ENCODE measurements around the gene CCNL1.
"Not testable (repeated sequence)": the region's sequence is repeated elsewhere in the genome, so short reads cannot be mapped to it uniquely, and the experiment has no call there.

Gene CCNL1

DNA sequence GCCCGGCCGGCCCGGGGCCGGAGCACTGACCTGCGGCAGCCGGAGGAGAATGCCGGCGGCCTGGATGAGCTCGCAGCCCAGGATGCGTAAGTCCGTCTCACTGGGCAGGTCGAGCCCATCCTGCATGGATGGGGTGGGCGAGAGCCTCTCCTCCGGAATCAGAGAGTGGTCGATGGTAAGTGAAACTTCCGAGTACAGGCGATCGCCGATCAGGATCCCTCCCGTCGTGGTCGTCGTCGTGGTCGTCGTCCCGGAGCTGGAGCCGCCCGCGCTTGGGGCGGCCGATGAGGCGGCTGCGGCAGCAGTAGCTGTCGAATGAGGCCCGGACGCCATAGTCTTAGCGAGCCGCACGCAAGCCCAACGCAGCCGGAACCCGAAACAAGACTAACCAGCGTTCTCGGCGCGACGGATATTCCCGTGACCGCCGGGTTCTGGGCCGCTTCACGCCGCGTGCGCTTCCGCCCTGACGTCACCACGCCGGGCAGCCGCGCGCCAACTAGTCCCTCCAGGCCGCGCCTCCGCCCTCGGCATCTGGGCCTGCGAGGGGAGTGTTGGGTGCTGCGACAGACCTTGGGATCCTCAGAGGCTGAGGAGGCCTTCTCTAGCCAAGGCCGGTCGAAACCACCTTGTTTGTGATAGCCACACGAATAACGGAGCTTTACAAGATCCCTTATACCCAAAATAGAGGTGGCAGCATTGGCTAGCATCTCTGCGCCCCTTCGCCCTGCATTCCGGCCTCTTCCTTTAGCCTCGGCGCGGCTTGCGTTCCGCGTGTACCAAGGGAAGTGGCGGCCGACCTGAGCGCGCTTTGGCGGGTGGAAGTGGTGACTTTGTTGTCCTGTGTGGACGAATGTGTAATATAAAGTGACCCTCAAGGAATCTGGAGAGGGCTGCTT is at the start of gene CCNL1:
CCNL1 (minus strand) TSS at position 386 of the 896 bp plus-strand sequence; CDS start at position 333, 53 bp downstream.
- peak; percentile 93 to 98 for DNase-seq

DNA sequence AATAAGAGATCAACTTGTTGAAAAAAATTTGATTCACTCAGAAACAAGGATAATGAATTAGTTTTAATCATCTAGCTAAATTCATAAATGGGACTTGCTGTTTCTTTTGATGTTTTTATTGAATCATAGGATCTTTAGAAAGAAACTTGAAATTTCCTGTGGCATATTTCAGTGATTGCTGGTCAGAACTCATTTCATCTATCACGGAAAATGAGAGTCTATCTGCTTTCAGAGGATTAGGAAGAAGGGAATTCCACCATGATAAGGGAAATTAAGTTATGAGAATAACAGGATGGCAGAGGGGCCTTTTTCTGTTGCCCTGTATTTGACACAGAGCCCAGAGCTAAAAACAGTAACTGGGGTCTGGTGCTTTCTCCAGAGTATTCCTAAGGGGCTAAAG is 44.9 kb upstream of the CCNL1 start:
- no peak for DNase-seq

DNA sequence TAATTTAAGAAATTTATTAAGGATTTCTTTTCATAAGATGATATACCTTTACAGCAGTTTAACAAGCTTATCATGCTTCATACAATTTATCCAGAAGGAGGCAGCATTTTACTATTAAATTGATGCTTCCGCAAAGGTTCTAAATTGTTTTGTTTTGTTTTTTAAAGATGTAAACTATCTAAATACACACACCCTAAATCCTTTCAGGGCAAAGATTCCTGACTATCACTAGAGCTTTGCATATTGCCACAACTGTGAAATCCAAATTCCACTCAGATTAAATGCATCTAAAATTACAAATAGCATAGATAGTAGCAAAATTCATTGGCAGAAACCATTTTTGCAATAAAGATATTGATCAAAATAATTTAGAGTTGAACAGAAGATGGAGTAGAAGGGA is 44.5 kb upstream of the CCNL1 start:
- DNase-seq: peak in 1 of 2 experiments; percentile 48

DNA sequence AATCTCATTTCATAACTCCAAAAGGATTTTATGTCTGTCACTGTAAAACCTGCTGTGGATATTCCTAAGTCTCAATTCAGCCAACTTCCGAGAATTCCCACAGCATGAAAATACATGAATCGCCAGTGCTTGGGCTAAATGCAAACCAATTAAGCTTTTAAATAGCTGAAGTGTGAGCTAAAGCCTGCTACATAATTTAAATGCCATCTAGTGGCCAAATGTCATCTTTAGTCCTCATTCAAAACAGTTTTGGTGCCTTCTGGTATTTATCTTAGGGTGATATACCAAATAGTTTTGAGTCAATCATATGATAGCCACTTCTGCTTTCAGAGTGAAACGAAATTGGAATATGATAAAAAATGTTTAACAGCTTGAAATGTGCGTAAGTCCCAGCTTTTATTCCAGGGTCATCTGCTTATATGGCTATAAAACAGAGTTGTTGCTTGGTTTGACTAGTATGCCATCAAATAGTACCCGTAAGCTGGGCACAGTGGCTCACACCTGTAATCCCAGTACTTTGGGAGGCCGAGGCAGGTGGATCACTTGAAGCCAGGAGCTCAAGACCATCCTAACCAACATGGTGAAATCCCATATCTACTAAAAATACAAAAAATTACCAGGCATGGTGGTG is 41.8 kb upstream of the CCNL1 start:
- peak; percentile 60 to 83 for DNase-seq

DNA sequence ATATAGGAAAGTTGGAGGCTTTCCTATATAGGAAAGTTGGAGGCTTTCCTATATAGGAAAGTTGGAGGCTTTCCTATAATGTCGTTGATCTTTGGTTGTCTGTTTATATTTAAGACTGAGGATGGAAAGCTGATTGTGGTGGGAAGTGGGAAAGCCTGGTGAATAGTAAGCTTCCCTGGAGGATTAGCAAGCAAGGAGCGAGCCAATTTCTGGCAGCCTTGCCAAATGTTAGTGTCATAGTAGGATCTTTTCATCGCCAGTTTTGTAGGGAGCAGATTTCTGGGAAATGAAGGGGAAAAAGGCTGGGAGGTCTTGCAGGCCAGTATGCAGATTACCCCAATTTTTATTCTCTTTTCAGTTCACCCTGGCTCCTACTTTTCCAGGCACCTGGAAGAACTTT is 39.9 kb upstream of the CCNL1 start:
- DNase-seq: no peak

DNA sequence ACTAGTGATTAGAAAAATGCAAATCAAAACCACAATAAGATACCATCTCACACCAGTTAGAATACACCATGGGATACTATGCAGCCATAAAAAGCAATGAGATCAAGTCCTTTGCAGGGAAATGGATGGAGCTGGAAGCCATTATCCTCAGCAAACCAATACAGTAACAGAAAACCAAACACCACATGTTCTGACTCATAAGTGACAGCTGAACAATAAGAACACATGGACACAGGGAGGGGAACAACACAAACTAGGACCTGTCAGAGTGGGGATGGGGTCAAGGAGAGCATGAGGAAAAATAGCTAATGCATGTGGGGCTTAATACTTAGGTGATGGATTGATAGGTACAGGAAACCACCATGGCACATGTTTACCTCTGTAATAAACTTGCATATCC is 36.0 kb upstream of the CCNL1 start:
- DNase-seq: no peak

DNA sequence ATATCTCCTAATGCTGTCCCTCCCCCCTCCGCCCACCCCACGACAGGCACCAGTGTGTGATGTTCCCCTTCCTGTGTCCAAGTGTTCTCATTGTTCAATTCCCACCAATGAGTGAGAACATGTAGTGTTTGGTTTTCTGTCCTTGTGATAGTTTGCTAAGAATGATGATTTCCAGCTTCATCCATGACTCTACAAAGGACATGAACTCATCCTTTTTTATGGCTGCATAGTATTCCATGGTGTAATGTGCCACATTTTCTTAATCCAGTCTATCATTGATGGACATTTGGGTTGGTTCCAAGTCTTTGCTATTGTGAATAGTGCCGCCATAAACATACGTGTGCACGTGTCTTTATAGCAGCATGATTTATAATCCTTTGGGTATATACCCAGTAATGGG is 31.2 kb upstream of the CCNL1 start:
- not testable (repeated sequence) for DNase-seq

DNA sequence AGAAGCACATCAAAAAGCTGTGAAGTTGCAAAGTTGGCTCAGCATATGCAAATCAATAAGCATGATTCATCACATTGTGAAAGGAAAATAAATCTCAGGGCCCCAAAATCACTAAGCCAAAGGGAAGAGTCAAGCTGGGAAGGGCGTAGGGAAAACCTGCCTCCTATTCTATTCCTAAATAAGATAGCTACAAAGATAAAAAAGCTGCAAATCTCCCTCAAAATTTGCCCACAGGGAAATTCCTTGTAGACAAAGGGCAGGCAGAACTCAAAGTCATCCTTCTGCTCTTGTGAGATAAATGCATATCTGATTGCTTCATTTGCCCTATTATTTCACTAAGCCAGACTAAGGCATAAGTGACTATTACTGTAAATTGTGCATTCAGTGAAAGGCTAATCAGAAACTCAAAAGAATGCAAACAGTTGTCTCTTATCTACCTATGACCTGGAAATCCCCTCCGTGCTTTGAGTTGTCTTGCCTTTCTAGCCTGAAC is 30.5 kb upstream of the CCNL1 start:
- no peak for DNase-seq

DNA sequence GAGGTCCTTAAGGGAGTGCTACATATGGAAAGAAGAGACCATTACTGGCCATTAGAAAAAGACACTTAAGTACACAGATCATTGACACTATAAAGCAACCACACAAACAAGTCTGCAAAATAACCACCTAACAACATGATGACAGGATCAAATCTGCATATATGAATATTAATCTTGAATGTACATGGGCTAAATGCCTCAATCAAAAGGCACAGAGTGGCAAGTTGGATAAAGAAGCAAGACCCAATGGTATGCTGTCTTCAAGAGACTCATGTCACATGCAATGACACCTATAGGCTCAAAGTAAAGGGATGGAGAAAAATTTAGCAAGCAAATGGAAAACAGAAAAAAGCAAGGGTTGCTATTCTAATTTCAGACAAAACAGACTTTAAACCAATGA is 28.4 kb upstream of the CCNL1 start:
- no peak for DNase-seq

DNA sequence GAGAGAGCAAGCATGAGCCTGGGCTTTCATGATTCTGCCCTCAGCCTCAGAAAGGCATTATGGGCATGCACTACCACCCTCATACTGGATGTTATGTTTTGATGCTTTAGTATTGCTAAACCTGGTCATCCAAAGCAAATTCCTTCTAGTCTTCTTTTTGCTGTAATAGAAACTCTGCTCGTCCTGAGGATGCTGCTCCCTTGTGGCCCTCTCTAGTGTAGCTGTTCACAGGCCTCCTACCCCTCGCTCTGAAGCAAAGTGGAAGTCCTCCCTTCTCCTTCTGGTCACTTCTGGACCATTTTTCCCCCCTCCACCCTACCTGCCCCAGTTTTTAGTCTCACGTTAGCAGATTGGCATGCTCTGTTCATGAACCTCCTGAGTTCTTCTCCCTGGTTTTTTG is 22.9 kb upstream of the CCNL1 start:
- DNase-seq: no peak

DNA sequence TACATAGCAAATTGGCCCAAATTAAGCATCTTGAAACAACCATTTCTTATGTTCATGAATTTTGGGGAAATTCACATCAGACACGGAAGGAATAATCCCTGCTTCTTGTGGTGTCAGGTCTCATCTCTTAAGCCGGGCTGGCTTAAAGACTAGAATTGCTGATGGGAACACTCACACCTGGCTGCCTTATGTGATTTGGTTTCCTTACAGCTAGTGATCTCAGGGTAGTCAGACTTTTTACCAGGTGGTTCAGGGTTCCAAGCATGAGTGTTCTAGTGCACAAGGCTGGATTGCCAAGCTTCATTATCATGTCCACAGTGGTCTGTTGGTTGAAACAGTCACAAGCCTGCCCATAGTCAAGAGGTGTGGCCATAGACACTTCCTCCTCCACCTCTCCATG is 20.3 kb upstream of the CCNL1 start:
- DNase-seq: peak in 1 of 2 experiments; percentile 59

DNA sequence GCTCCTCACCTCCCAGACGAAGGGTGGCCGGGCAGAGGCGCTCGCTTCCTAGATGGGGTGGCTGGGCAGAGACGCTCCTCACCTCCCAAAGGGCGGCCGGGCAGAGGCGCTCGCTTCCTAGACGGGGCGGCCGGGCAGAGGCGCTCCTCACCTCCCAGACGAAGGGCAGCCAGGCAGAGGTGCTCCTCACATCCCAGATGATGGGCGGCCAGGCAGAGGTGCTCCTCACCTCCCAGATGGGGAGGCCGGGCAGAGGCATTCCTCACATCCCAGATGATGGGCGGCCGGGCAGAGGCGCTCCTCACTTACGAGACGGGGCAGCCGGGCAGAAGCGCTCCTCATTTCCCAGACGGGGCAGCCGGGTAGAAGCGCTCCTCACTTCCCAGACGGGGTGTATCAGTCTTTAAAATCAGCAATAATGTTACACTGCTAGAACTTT is 19.4 kb upstream of the CCNL1 start:
- DNase-seq: no peak

DNA sequence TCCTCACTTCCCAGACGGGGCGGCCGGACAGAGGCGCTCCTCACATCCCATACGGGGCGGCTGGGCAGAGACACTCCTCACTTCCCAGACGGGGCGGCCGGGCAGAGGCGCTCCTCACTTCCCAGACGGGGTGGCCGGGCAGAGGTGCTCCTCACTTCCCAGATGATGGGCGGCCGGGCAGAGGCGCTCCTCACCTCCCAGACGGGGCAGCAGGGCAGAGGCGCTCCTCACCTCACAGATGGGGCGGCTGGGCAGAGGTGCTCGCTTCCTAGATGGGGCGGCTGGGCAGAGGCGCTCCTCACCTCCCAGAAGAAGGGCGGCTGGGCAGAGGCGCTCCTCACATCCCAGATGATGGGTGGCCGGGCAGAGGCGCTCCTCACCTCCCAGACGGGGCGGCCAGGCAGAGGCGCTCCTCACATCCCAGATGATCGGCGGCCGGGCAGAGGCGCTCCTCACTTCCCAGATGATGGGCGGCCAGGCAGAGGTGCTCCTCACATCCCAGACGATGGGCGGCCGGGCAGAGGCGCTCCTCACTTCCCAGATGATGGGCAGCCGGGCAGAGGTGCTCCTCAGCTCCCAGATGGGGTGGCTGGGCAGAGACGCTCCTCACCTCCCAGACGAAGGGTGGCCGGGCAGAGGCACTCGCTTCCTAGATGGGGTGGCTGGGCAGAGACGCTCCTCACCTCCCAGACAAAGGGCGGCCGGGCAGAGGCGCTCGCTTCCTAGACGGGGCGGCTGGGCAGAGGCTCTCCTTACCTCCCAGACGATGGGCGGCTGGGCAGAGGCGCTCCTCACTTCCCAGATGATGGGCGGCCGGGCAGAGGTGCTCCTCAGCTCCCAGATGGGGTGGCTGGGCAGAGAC is 18.8 kb upstream of the CCNL1 start:
- not testable (repeated sequence) for DNase-seq

DNA sequence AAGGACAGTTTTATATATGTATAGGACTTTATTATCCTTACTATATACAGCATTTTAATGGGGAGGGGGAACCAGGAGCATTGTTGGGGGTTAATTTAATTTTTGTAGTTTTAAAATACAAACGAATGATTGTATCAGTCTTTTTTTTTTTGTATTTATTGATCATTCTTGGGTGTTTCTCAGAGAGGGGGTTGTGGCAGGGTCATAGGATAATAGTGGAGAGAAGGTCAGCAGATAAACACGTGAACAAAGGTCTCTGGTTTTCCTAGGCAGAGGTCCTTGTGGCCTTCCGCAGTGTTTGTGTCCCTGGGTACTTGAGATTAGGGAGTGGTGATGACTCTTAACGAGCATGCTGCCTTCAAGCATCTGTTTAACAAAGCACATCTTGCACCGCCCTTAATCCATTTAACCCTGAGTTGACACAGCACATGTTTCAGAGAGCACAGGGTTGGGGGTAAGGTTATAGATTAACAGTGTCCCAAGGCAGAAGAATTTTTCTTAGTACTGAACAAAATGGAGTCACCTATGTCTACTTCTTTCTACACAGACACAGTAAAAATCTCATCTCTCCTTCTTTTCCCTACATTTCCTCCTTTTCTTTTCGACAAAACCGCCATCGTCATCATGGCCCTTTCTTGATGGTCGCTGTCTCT is 18.0 kb upstream of the CCNL1 start:
- peak in 1 of 2 experiments; percentile 50 for DNase-seq

DNA sequence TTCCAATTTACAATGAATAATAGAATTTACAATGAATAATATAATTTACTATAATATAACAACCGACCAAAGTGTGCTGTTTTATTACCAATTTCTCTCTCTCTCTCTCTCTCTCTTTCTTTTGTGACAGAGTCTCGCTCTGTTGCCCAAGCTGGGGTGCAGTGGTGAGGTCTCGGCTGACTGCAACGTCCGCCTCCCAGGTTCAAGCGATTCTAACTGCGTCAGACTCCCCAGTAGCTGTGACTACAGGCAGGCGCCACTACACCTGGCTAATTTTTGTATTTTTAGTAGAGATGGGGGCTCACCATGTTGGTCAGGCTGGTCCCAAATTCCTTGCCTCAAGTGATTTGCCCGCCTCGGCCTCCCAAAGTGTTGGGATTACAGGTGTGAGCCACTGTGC is 17.0 kb upstream of the CCNL1 start:
- DNase-seq: no peak

DNA sequence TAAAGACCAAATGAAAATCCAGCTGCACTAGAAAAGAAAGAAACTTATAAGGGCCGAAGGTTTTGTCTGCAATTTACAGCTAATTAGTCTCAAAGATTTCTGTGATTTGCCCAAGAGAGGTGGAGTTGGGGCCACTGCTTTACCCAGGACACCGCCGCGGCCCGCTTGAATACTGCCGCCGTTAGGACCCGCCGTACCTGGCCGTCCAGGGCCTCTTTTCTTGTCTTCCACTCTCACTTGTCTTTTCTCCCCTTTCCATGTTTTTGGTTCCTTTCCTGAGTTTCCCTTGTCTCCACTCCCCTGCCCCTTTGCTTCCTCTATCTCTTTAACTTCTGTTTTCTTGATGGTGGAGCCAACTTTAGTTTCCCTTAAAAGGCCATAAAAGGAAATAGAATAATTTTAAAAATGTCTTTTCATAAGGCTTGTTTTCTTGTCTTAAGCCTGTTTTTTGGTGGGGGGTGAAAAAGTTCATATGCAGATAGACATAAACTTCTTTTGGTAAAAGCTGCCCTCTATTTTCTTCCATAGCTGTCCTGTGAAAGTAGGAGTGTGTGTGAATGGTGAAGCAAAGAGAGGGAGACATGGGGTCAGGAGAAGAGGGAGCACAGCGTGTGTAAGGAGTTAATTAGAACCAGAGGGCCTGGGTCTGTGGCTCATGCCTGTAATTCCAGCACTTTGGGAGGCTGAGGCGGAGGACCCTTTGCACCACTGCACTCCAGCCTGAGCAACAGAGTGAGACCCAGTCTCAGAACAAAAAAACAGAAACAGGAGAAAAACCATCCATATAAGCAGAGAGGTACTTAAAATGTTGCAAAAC is 16.0 kb upstream of the CCNL1 start:
- peak in 1 of 2 experiments; percentile 32 for DNase-seq

DNA sequence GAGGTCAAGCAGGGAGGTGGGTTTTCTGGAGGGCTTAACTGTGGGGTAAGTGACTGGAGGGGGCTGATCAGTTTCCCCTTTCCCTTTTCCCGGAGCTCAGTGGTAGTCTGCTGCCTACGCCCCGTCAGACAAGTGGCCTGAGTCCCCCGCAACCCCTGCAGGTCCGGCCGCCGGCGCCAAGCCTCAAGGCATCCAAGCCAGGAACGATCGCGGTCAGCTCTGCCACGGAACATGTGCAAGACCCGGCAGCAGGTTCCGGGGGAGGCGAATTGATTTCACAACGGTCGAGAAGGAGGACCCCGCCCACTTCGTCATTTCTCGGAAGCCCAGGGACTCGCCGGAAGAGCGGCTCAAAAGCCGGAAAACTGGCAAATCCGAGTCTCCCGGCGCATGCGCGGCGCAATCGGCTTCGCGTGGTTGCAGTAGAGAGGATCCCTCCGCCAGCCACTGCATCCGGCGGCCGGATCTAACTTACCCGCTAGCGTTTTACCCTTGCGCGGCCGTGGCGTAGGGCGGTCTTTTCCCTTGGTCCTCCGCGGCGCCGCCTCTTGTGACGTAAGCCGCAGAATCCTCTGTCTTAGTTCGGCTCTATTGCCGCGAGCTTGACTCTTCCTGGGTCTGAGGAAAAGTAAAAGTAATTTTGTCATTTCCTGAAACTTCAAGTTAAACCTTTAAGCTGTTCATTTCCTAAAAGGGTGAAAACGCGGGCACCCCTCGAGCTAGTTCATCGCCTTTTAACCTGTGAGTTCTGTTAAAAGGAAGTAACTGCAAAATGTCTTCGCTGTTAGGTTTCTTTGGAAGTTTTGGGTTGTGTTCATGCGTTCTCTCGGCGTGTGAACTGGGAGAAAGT is 14.9 kb upstream of the CCNL1 start:
- peak; percentile 100 for DNase-seq

DNA sequence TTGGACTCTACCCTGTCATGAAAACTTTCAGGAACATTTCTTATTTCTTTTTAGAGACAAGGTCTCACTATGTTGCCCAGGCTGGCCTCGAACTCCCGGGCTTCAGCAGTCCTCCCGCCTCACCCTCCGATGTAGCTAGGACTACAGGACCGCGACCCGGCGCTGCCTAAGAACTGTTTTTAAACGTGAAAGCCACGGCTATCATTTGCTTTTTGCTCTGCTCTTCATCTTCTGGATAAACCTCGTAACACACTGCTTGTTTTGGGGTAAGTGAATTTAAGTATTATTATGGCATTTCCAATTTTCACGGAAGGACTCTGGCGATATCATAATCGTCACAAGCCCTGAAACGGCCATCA is 14.3 kb upstream of the CCNL1 start:
- peak; percentile 52 to 62 for DNase-seq

DNA sequence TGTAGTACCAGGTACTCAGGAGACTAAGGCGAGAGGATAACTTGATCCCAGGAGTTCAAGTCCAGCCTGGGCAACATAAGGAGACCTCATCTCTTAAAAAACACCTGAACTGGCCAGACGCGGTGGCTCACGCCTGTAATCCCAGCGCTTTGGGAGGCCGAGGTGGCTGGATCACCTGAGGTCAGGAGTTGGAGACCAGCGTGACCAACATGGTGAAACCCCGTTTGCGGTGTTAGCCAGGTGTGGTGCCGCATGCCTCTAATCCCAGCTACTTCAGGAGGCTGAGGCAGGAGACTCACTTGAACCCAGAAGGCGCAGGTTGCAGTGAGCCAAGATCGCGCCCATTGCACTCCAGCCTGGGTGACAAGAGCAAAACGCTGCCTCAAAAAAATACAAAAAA is 13.4 kb upstream of the CCNL1 start:
- DNase-seq: not testable (repeated sequence)

DNA sequence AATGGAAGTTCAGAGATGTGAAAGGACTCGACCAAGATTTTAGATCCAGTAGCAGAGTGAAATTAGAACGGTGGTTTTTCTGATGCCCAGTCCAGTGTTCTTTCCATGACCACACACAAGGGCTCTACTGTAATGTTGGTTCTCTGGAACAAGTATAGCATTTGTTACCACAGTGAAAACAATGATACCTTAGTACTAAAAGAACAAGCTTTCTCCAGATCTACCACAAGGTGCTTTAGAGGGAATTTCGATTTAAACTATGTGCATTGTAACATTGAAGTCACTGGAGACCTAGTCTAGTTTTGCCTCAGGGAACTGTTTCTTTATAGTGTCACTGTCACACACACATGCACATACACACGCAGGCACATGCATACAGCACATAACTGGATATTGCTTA is 12.8 kb upstream of the CCNL1 start:
- no peak for DNase-seq

DNA sequence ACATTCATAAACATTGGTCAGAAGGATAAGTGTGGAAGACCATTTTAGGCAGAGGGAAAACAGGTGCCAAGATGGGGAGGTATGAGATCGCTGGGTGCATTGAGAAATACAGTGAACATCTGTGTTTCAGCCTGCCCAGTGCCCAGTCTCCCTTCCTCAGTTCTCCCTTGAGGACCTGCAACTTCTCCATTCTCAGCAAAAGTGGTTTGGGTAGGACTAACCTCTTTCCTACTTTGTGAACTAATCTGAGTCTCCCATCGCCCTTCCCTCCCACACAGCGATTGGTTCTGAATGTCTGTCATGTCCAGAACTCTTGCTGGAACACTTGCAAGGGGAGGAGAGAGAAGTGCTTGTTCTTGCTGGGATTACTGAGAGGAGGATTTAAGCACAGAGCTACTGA is 10.9 kb upstream of the CCNL1 start:
- DNase-seq: peak in 1 of 2 experiments; percentile 22

All from NCI-H524 (cell line).